AG10803 (cell line): ENCODE results near the gene MAST1.
"Not testable (repeated sequence)": the region's sequence is repeated elsewhere in the genome, so short reads cannot be mapped to it uniquely, and the experiment has no call there.

ENCODE experiments used
- DNase-seq: peaks from one replicate; pipeline ENCODE4 v3.0.0; 2010; ENCODE audit warnings: low read depth
- H3K4me3 ChIP-seq: 2 replicates; pipeline ENCODE4 v1.5.1; 2011; ENCODE audit warnings: mild to moderate bottlenecking, low read length, control low read depth
- TF ChIP-seq, protein P1 (sequence below): conservative IDR thresholded peaks from 2 replicates; pipeline ENCODE4 v1.5.1; 2011; ENCODE audit warnings: mild to moderate bottlenecking, low read length, control low read depth, inconsistent platforms

The MAST1 gene

DNA sequence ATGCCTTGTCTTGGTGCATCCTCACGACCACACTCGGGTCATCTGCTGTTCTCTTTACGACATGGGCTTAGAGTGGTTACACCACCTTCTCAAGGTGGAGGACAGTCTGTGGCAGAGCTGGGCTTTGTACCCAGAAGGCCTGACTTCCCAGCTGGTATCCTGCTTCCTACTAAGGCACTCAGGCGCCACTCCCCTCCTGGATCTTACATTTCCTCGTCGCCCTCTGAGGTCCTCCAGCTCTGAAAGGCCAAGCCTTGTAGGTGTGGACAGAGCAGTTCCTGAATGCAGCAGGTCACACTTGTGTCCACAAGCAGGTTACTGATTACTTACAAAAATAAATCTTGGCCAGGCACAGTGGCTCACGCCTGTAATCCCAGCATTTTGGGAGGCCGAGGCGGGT, 68.9 kb downstream of the MAST1 start:
- no peak overlapping the region for H3K4me3 ChIP-seq
- TF ChIP-seq, protein P1, sequence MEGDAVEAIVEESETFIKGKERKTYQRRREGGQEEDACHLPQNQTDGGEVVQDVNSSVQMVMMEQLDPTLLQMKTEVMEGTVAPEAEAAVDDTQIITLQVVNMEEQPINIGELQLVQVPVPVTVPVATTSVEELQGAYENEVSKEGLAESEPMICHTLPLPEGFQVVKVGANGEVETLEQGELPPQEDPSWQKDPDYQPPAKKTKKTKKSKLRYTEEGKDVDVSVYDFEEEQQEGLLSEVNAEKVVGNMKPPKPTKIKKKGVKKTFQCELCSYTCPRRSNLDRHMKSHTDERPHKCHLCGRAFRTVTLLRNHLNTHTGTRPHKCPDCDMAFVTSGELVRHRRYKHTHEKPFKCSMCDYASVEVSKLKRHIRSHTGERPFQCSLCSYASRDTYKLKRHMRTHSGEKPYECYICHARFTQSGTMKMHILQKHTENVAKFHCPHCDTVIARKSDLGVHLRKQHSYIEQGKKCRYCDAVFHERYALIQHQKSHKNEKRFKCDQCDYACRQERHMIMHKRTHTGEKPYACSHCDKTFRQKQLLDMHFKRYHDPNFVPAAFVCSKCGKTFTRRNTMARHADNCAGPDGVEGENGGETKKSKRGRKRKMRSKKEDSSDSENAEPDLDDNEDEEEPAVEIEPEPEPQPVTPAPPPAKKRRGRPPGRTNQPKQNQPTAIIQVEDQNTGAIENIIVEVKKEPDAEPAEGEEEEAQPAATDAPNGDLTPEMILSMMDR, result no peak
- DNase-seq, result no peak

DNA sequence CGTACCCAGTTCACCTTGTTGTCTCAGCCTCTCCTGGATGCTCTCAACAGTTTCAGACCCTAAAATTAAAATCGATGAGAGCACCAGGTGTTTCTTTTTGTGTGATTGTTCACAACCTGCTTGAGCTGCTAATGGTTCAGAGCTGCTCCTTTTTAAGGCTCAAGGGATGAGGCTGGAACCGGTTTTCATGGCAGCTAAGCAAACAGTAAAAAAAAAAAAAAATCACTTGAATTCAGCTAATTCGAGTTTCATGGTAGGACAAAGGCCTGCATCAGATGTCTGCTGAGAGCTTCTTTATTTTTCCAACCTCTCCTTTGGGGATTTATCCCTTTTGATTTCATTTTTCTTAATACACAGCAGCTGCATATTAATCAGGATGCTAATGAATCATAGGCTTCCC, 74.3 kb downstream of the MAST1 start:
- TF ChIP-seq, protein P1, result no peak
- no peak overlapping the region for H3K4me3 ChIP-seq
- DNase-seq, result no peak

DNA sequence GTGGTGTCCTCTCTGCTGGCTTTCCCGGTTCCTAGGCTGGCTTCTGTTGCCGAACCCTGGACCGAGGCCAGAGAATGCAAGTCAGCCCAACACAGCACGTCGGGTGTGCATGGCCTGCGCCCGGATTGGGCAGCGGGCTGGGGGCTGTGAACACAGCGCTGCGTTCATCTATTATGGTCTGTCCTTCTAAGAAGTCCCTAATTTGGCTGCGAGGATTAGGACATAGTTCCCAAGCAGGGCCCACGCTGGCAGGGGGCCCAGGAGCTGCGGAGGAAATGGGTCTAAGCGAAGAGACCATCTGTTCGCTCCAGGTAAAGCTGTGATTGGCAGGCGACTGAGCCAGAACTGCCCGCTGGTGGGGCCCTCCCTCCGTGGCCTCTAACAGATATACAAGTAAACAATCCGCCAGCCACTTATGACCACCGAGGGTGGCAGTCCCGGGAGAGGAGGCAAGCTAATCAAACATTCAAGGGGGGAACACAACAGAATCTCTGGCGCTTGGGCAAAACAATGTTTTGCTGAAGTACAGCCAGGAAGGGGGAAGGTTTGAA, 74.8 kb downstream of the MAST1 start:
- no peak overlapping the region for H3K4me3 ChIP-seq

DNA sequence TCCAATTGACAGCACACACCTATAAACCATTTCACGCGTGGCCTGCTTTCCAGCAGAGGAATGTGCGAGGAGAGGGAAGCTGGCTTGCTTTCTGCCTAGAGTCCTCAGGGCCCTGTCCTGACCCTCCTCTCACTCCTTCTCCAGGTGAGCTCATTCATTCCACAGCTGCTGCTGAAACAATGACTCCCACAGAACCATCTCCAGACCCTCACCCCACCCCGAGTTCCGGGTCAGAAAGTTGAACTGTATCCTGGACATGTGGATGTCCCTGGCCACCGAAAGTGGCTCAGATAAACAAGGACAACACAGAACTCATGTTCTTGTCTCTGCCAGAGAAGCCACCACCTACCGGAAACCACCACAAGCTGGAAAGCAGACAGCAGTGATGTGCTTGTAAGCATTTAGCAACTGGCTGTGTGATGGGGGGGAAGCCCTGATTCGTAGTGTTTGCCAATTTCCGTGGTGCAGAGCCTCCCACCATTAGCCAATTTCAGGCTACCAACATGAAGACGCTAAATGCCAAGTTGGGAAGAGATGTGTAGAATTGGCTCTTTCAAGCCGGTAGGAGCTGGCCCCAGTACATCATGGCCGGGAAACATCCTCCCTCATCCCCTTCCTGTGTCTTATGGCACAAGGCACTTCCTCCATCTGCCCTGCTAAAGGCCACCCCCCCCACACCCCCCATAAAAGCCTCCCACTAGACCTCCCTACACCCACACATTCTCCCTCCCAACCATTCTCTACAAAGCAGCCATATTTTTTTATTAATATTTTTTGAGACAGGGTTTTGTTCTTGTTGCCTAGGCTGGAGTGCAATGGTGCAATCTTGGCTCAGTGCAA, 75.8 kb downstream of the MAST1 start:
- DNase-seq, result peak; percentile 67

More for the DNA sequence above, 74.8 kb downstream of the MAST1 start:
- TF ChIP-seq, protein P1, result no peak
- DNase-seq, result peak; percentile 58

DNA sequence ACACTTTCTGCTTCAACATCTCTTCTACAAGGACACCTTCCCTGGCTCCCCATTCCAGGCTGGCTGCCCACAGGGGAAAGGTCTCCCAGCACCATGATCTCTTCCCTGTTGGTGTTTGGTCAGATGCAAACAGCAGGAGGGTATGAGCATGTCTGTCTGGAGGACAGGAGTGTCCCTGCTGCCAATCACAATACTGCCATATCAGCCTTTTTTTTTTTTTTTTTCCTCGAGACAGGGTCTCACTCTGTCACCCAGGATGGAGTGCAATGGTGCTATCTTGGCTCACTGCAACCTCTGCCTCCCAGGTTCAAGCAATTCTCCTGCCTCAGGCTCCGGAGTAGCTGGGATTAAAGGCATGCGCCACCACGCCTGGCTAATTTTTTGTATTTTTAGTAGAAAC, 77.5 kb downstream of the MAST1 start:
- H3K4me3 ChIP-seq, DNase-seq: not testable (repeated sequence)

More for the DNA sequence above, 75.8 kb downstream of the MAST1 start:
- TF ChIP-seq, protein P1, result no peak
- H3K4me3 ChIP-seq, result no peak overlapping the region

DNA sequence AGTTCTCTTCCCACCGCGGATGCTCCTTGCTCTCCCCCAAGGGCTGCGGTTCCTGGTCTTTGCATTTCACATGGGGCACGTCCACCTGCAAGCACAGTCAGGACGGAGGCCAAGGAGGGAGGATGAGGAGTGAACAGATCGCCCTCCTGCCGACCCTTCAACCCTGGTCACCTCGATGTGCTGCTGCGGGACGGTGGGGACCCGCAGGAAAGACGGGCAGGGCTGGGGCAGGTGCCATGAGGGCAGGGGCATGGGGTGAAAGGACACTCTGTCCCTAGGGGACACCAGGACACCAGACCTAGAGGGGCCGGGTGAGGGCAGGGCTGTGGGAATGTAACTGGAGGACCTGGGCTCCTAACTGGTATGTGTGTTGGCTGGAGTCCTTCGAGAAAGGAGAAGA, 79.9 kb downstream of the MAST1 start:
- TF ChIP-seq, protein P1, result no peak
- H3K4me3 ChIP-seq, result no peak overlapping the region
- DNase-seq, result no peak

DNA sequence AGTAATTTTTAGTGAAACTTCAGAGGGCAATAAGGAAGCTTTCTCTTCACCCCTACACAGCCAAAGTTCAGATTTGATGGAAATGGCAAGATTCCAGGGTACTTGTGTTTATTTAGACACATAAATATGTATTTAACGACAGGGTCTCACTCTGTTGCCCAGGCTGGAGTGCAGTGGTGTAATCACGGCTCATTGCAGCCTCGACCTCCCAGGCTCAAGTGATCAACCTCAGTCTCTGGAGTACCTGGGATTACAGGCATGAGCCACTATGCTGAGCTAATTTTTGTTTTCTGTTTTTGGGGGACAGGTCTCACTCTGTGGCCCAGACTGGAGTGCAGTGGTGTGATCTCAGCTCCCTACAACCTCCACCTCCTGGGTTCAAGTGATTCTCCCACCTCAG, 82.7 kb downstream of the MAST1 start:
- TF ChIP-seq, protein P1, result no peak
- H3K4me3 ChIP-seq, result no peak overlapping the region
- DNase-seq, result no peak
